HepG2 (cell line): ENCODE results near the gene CTTNBP2NL. TPM values are rescaled to one million over a fixed set of nuclear protein-coding genes. Genes with fewer than 3 reads are reported as not detected.

Experiments used
- CAMTA2 ChIP-seq: sonication (generic); formaldehyde crosslinking; IDR thresholded peaks from 2 replicates; pipeline ENCODE4 v1.4.0; 2020; ENCODE audit warnings: mild to moderate bottlenecking, missing genetic modification reagents, borderline replicate concordance
- CSRNP2 ChIP-seq: sonication (generic); formaldehyde crosslinking; conservative IDR thresholded peaks from 2 replicates; pipeline ENCODE4 v1.8.0; 2022; ENCODE audit warnings: low read depth, missing genetic modification reagents
- E2F5 ChIP-seq: sonication (generic); formaldehyde crosslinking; conservative IDR thresholded peaks from 2 replicates; pipeline ENCODE4 v1.4.0; 2020; ENCODE audit warnings: missing genetic modification reagents
- ETV5 ChIP-seq: IDR thresholded peaks from 2 replicates; pipeline ENCODE4 v1.6.1; 2018; ENCODE audit warnings: missing biosample characterization, missing genetic modification reagents, inconsistent platforms, borderline replicate concordance
- FOXA1 ChIP-seq, 2 experiments: fragments of 450-650 bp in 1 of 2; sonication (generic) in 1 of 2; formaldehyde crosslinking in 1 of 2; IDR thresholded peaks; 2 replicates each; pipeline versions ENCODE4 v1.4.0 to v1.6.1; 2016 to 2020; ENCODE audit warnings: missing genetic modification reagents in 1 of 2
- MEF2D ChIP-seq: sonication (generic); formaldehyde crosslinking; IDR thresholded peaks from 2 replicates; pipeline ENCODE4 v1.5.1; 2020; ENCODE audit warnings: mild to moderate bottlenecking, missing genetic modification reagents
- MYPOP ChIP-seq: sonication (generic); formaldehyde crosslinking; IDR thresholded peaks from 2 replicates; pipeline ENCODE4 v1.8.1; 2023; ENCODE audit warnings: mild to moderate bottlenecking, moderate library complexity, missing genetic modification reagents
- NFE2L1 ChIP-seq: sonication (generic); formaldehyde crosslinking; IDR thresholded peaks from 2 replicates; pipeline ENCODE4 v1.4.0; 2020; ENCODE audit warnings: missing genetic modification reagents, mild to moderate bottlenecking, borderline replicate concordance
- POLR2G ChIP-seq: fragments of 200-400 bp; formaldehyde crosslinking; IDR thresholded peaks from 2 replicates; pipeline ENCODE4 v1.6.1; 2018; ENCODE audit warnings: mild to moderate bottlenecking, low read depth, low read length, moderate library complexity
- RXRA ChIP-seq: sonication (generic); formaldehyde crosslinking; IDR thresholded peaks from 2 replicates; pipeline ENCODE4 v1.5.1; 2020; ENCODE audit warnings: missing genetic modification reagents
- SOX5 ChIP-seq: IDR thresholded peaks from 2 replicates; pipeline ENCODE4 v1.6.1; 2016; ENCODE audit warnings: borderline replicate concordance
- TFE3 ChIP-seq: IDR thresholded peaks from 2 replicates; pipeline ENCODE4 v1.6.1; 2016
- THAP9 ChIP-seq: sonication (generic); formaldehyde crosslinking; IDR thresholded peaks from 2 replicates; pipeline ENCODE4; 2020; ENCODE audit warnings: missing genetic modification reagents, mild to moderate bottlenecking, borderline replicate concordance
- ZBTB14 ChIP-seq: sonication (generic); formaldehyde crosslinking; IDR thresholded peaks from 2 replicates; pipeline ENCODE4 v1.4.0; 2020; ENCODE audit warnings: missing genetic modification reagents
- ZGPAT ChIP-seq: IDR thresholded peaks from 2 replicates; pipeline ENCODE4 v1.6.1; 2016; ENCODE audit warnings: mild to moderate bottlenecking
- ZNF138 ChIP-seq: sonication (generic); formaldehyde crosslinking; IDR thresholded peaks from 2 replicates; pipeline ENCODE4 v1.5.0; 2020; ENCODE audit warnings: mild to moderate bottlenecking, low read depth, missing genetic modification reagents
- ZNF605 ChIP-seq: sonication (generic); formaldehyde crosslinking; IDR thresholded peaks from 2 replicates; pipeline ENCODE4 v1.8.0; 2022; ENCODE audit warnings: mild to moderate bottlenecking, missing genetic modification reagents
- polyA plus RNA-seq, 8 experiments: library from polyadenylated mRNA; depleted of rRNA in 3 of 8; stranded (reverse) in 7 of 8; unstranded in 1 of 8; fragments of >200 nt; fragmentation: Illumina TruSeq in 4 of 8; extraction: Trizol in 4 of 8; gene quantifications; 2 replicates each; pipeline versions ENCODE4 v1.2.1 to v1.2.3, GENCODE V29; 2011 to 2016; ENCODE audit warnings: low read depth in 4 of 8, missing spikeins in 1 of 8, mixed read lengths in 1 of 8; ENCODE audit not compliant: insufficient read depth in 1 of 8
- total RNA-seq, 5 experiments: library from RNA; depleted of rRNA; stranded (reverse); fragments of >200 nt; fragmentation: Illumina TruSeq; extraction: Trizol; gene quantifications; 2 replicates each; pipeline ENCODE4 v1.2.3, GENCODE V29; 2016; ENCODE audit warnings: low read depth in 1 of 5

The CTTNBP2NL gene
- total and polyA plus RNA-seq, 2 of the 13 experiments (the other 11 are each of a cell fraction or from before 2014, with no cell fraction given): 2.1 to 4.1 TPM

GRCh38 chr1:112466078-112466660 is 70.2 kb downstream of the CTTNBP2NL start (continued):
- TF ChIP-seq ZBTB14 (CRISPR knock-in tag): no peak
- TF ChIP-seq SOX5 (CRISPR knock-in tag): peak; percentile 44; the same call in 1 of the 2 replicates
- TF ChIP-seq THAP9 (CRISPR knock-in tag): peak; percentile 41; the same call in 1 of the 2 replicates
- no peak for TF ChIP-seq ZNF138 (CRISPR knock-in tag)
- TF ChIP-seq CSRNP2: no peak
- TF ChIP-seq TFE3 (CRISPR knock-in tag): no peak
- TF ChIP-seq CAMTA2 (CRISPR knock-in tag): peak; percentile 41; the same call in 1 of the 2 replicates
- TF ChIP-seq ZNF605: 0 out of 2 replicates have a peak, but pooled peaks have one; percentile 33
- TF ChIP-seq ETV5 (CRISPR knock-in tag): peak; percentile 30; the same call in 1 of the 2 replicates
- no peak for TF ChIP-seq E2F5 (CRISPR knock-in tag)
- TF ChIP-seq ZGPAT: 0 out of 2 replicates have a peak, but pooled peaks have one; percentile 63
- TF ChIP-seq NFE2L1 (CRISPR knock-in tag): no peak
- peak; percentile 20; the same call in 1 of the 2 replicates for TF ChIP-seq POLR2G
- peak; percentile 51; the same call in 1 of the 2 replicates for TF ChIP-seq RXRA
- TF ChIP-seq MYPOP (CRISPR knock-in tag): 0 out of 2 replicates have a peak, but pooled peaks have one; percentile 59
- TF ChIP-seq FOXA1 (IDR thresholded peaks at IDR 0.05): no peak
- 0 out of 2 replicates have a peak, but pooled peaks have one; percentile 21 for TF ChIP-seq FOXA1 (CRISPR knock-in tag; IDR thresholded peaks at IDR 0.05)
- peak; percentile 53; the same call in 1 of the 2 replicates for TF ChIP-seq MEF2D (CRISPR knock-in tag)
